GM21367 (cell line): ENCODE results near the gene DDX20.
"Not testable (repeated sequence)": the region's sequence is repeated elsewhere in the genome, so short reads cannot be mapped to it uniquely, and the experiment has no call there.

ENCODE experiments used
- ATAC-seq: cut with Tn5 transposase; IDR thresholded peaks from one replicate; pipeline ENCODE4 v1.9.1; 2021; ENCODE audit not compliant: unreplicated experiment

Gene DDX20

GRCh38 chr1:111733183-111733991 is 22.3 kb upstream of the DDX20 start:
- no peak for ATAC-seq

- no peak for ATAC-seq
Observed at GRCh38 chr1:111733992-111734341, 21.7 kb upstream of the DDX20 start.

DNA sequence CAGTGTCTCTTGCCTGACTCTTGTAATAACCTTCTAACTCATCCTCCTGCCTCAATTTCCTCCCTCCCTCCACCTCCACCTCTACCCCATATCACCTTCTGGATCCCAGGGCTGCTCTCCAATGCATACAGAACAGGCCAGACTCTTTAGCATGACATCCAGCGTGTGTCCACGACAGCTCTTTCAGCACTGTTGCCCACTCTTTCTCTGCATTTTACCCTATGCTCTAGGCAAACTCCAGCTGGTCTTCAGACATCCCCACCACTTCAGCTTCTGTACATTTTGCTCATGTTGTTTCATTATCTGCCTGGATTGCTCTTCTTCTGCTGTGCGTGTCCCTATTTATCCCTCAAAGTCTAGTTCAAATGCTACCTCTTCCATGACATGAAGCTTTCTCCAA is 21.3 kb upstream of the DDX20 start:
- ATAC-seq = no peak

DNA sequence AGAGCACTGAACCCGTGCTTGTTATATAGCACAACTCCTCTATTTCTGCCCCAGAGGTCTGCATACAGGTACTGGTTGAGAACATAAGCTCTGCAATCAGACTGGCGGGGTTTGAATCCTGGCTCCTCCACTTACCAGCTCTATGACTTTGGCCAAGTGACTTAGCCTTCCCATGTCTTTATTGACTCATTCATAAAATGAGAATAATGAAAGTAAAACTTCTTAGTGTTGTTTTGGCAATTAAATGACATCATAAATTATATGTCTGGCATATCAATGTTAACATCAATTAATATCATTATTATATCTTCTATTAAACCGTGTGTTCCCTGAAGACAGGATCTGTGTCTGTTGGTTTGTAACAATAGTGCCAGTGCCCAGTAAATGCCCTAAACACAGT is 20.8 kb upstream of the DDX20 start:
- ATAC-seq = no peak

- no peak for ATAC-seq
Observed at GRCh38 chr1:111735321-111735720, 20.4 kb upstream of the DDX20 start.

GRCh38 chr1:111735858-111736544 is 19.7 kb upstream of the DDX20 start:
- no peak for ATAC-seq

GRCh38 chr1:111736548-111737215 is 19.0 kb upstream of the DDX20 start:
- no peak for ATAC-seq

DNA sequence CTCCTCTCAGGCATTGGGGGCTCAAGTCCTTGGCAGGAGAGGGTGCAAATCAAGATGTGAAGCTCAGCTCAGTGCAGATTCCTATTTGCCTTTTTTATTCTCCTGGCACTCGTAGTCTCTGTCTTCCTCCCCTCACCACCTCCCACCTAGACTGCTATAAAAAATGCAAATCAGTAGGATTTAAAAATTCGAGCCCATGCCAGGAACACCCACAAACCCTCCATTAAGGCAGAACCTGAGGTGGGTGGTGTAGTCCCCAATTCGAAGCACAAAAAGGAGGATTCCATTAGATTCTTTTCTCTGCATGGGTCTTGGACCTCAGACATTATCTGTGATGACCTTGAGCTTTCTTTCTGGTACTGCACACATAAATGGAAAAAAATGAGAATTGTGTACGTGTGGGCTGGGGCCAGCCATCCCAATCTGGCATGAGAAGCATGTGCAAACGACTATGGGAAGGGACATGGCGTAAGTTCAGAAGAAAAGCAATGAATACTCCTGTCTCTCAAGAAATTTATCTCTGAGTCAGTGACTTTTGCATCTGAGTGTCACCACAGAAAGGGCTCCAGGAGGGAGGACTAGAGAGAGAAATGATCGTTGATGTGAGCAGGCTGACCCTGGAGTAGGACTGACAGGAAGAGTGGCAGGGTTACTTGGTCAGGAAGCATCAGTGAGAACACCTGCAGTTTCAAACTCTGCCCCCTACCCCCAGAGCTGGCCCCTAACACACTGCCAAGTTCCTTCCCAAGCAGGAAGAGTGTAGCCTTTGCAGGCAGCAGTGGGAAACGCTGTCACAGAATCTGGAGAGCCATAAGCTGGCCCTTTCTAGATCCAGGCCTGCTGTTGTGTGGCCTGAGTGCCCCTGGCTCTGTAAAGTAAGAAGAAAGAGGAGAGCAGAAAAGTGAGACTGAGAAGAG is 18.2 kb upstream of the DDX20 start:
- ATAC-seq = no peak

- no peak for ATAC-seq
Observed at GRCh38 chr1:111738133-111738435, 17.6 kb upstream of the DDX20 start.

- ATAC-seq = peak; percentile 42
Observed at GRCh38 chr1:111738436-111739193, 17.1 kb upstream of the DDX20 start.

DNA sequence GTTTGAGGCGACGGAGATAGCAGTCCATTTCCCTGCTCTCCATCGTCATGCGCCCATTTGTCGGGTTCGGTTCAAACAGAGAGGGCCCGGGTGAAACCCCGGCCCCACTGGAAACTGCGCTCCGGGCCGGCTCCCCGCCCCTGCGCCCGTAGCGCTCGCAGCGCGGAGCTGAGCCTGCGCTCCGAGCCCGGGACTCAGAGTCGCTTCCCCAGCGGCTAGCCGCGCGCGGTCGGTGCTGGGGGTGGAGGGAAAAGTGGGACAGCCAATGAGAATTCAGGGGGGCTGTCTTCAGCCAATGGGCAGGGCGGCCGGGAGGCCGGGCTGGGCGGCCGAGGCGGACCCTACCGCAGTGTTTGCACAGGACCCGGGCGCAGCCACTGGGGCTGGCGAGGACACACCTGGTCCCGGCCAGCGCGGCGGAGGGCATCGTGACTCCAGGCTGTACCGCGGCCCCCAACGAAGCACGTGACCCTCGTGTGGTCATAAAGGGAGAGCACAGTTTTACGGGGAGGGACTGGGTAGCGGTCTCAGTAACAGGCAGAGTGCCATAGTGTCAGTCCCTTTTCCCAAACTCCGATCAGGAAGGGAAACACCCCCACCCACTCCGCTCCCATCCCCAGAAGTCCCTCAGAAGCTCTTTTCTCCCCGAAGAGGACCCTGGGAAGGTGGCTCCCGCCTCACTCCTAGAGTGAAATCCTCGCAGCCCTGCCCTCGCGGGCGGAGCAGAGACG is 16.3 kb upstream of the DDX20 start, which contains the start of gene INKA2:
Gene INKA2 (minus strand): TSS at position 202 of the 731 bp plus-strand sequence. CDS start 153 bp downstream, at position 49.
- peak; percentile 80 for ATAC-seq

- no peak for ATAC-seq
Observed at GRCh38 chr1:111739925-111740765, 15.6 kb upstream of the DDX20 start.

- ATAC-seq = not testable (repeated sequence)
Observed at GRCh38 chr1:111742292-111742691, 13.4 kb upstream of the DDX20 start.

GRCh38 chr1:111742938-111743549 is 12.7 kb upstream of the DDX20 start:
- no peak for ATAC-seq

DNA sequence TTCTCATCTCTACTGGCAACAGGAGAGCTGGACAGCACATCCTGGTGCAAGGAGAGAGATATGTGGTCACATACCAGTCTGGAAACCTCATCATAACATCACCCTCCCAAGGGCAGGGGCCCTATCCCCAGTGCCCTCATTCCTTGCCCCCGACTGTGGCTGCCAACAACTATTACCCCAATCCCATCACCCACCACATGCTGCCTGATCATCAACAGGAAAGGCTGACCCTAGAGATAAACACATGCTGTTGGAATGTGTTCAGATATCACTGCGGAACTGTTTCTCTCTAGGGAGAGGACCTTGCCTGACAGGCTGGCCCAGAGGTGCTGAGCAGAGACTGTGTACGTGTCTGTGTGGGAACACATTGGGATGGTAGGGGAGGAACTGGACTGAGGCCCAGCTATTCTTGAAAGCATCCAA is 12.0 kb upstream of the DDX20 start:
- ATAC-seq = no peak

DNA sequence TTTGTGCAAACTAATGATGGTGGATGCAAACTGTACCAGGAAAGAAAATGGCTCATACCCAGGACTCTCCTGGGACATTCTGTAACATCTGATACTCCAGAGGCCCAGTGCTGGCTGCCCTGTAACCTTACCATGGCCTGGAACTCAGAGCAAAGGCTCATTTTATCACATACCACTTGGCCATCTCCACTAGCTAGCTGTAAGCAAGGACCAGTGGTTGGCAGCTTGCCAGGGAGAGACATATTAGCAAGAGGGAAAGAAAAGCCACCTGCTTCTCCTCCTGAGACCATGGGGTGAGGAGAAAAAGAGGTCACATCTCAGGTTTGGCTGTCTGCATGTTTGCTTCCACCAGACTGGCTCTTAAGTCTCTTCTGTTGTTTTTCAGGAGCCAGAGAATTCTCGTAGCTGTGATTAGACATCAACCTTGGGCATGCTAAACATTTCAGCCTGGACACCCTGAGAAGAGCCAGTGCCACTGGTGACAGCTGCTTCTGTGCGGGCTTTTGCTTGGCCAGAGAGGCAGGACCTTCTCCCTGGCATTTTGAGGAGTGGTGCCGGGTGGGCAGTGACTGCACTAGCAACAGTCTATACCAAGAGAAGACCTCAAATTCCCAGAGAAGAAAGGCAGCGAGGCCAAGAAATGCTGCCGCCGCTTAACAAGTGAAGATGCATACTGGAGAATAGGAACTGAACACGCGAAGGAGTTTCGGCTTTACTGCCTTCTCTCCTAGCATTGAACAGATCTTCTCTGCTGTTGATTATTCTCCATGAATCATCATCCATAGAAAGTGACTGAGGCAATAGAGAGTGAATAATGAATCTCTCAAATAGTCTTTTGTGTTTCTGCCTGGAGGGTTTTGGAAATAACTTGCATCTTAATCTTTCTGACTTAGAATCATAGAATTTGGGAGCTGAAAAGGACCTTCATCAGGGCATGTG is 9.8 kb upstream of the DDX20 start:
- ATAC-seq = no peak

DNA sequence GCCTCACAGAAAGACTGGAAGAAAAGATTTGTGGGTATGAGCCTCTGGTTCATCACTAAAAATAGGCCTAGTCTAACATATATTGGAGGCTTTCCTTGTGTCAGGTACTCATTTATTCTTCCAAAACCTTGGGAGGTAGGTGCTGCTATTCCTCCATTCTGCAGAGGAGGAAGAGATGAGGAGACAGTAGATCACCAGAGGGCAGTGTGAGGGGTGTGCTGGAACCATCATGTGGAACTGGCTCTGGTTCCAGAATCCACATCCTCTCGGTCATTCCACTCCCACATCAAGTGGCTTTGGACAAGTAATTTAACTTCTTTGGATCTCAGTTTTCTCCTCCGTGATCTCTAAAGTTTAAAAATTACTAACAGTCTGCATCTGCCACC is 9.1 kb upstream of the DDX20 start:
- no peak for ATAC-seq
